Karpas-422 (cell line): ENCODE data around the gene ATP6V0A1. TPM values are rescaled to one million over a fixed set of nuclear protein-coding genes. Genes with fewer than 3 reads are reported as not detected.
"Not testable (repeated sequence)": the region's sequence is repeated elsewhere in the genome, so short reads cannot be mapped to it uniquely, and the experiment has no call there.

Experiments
- DNase-seq: peaks from one replicate; pipeline ENCODE4 v3.0.0-alpha.2; 2015
- H2AFZ ChIP-seq: fragments of 200-600 bp; sonication (generic); 2 replicates; pipeline ENCODE4 v1.6.1; 2014; ENCODE audit warnings: antibody characterized with exemption, low read length, mixed read lengths
- H3K27ac ChIP-seq: fragments of 200-600 bp; sonication (generic); 2 replicates; pipeline ENCODE4 v1.5.1; 2014; ENCODE audit warnings: mild to moderate bottlenecking, low read length, moderate library complexity
- H3K27me3 ChIP-seq: fragments of 200-600 bp; sonication (generic); 2 replicates; pipeline ENCODE4 v1.6.1; 2014; ENCODE audit warnings: low read length, mixed read lengths
- H3K36me3 ChIP-seq: fragments of 200-600 bp; sonication (generic); 2 replicates; pipeline ENCODE4 v1.6.1; 2014; ENCODE audit warnings: low read length, mixed read lengths; ENCODE audit not compliant: insufficient read depth
- H3K4me1 ChIP-seq: fragments of 200-600 bp; sonication (generic); 2 replicates; pipeline ENCODE4 v1.6.1; 2014; ENCODE audit warnings: mild to moderate bottlenecking, low read length, mixed read lengths
- H3K4me2 ChIP-seq: fragments of 200-600 bp; sonication (generic); 2 replicates; pipeline ENCODE4 v1.6.1; 2014; ENCODE audit warnings: low read length, low read depth, mild to moderate bottlenecking; ENCODE audit not compliant: poor library complexity, severe bottlenecking
- H3K4me3 ChIP-seq: fragments of 200-600 bp; sonication (generic); 2 replicates; pipeline ENCODE4 v1.5.1; 2014; ENCODE audit warnings: mild to moderate bottlenecking, antibody characterized with exemption, low read length, mixed read lengths
- H3K79me2 ChIP-seq: fragments of 200-600 bp; sonication (generic); 2 replicates; pipeline ENCODE4 v1.6.1; 2014; ENCODE audit warnings: mild to moderate bottlenecking, low read length, mixed read lengths
- H3K9ac ChIP-seq: fragments of 200-600 bp; sonication (generic); 2 replicates; pipeline ENCODE4 v1.6.0; 2014; ENCODE audit warnings: low read length
- H3K9me2 ChIP-seq: fragments of 200-600 bp; sonication (generic), shearing (Covaris generic); replicated peaks from 2 replicates; pipeline ENCODE4 v1.6.0; 2014; ENCODE audit warnings: mild to moderate bottlenecking, low read length, moderate library complexity; ENCODE audit not compliant: insufficient read depth
- H3K9me3 ChIP-seq: fragments of 300-700, 200-600 bp; sonication (generic); 2 replicates; pipeline ENCODE4 v1.6.1; 2014; ENCODE audit warnings: low read length, mixed read lengths
- H4K20me1 ChIP-seq: fragments of 200-600 bp; sonication (generic); 2 replicates; pipeline ENCODE4 v1.6.1; 2014; ENCODE audit warnings: mild to moderate bottlenecking, antibody characterized with exemption, low read length, low read depth; ENCODE audit not compliant: insufficient read depth
- total RNA-seq: library from RNA; depleted of rRNA; stranded (reverse); fragments of >200 nt; shearing (Covaris generic); gene quantifications from 2 replicates; pipeline ENCODE4 v1.2.3, GENCODE V29; 2014; ENCODE audit warnings: low replicate concordance

The ATP6V0A1 gene
- total RNA-seq, 1 experiment from 2014 or later: 59.9 TPM

DNA sequence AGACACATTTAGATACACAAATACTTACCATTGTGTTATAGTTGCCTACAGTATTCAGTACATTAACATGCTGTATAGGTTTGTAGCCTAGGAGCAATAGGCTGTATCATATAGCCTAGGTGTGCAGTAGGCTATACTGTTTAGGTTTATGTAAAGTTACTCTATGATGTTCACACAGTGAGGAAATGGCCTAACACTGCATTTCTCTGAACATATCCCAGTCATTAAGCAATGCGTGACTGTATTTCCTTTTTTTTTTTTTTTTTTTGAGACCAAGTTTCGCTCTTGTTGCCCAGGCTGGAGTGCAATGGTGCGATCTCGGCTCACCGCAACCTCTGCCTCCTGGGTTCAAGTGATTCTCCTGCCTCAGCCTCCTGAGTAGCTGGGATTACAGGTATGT, 40.7 kb upstream of the ATP6V0A1 start:
- H4K20me1 ChIP-seq, H3K9me2 ChIP-seq, H3K4me1 ChIP-seq, H3K9me3 ChIP-seq, H3K4me3 ChIP-seq, H3K36me3 ChIP-seq, H3K27me3 ChIP-seq, H3K4me2 ChIP-seq, H3K9ac ChIP-seq, H3K79me2 ChIP-seq, H2AFZ ChIP-seq, DNase-seq, H3K27ac ChIP-seq: not testable (repeated sequence)

- H3K9me2 ChIP-seq: no peaks in the 10 kb centered on the region
- H3K4me2 ChIP-seq: no peak overlapping the region
- H3K9me3 ChIP-seq: no peaks in the 10 kb centered on the region
- H4K20me1 ChIP-seq: no peaks in the 10 kb centered on the region
- H3K9ac ChIP-seq: no peak overlapping the region
- no peak overlapping the region for H2AFZ ChIP-seq
- H3K36me3 ChIP-seq: no peaks in the 10 kb centered on the region
- H3K27me3 ChIP-seq: no peaks in the 10 kb centered on the region
- no peak overlapping the region for H3K4me3 ChIP-seq
- DNase-seq: no peak
- H3K79me2 ChIP-seq: no peaks in the 10 kb centered on the region
- H3K27ac ChIP-seq: no peak overlapping the region
- H3K4me1 ChIP-seq: no peaks in the 10 kb centered on the region
Observed at GRCh38 chr17:42421136-42421506, 37.6 kb upstream of the ATP6V0A1 start.

GRCh38 chr17:42421507-42422338, 37.0 kb upstream of the ATP6V0A1 start:
- H3K9me2 ChIP-seq: no peaks in the 10 kb centered on the region
- no peak overlapping the region for H2AFZ ChIP-seq
- no peak for DNase-seq
- H3K9ac ChIP-seq: no peak overlapping the region
- H3K4me1 ChIP-seq: no peaks in the 10 kb centered on the region
- no peaks in the 10 kb centered on the region for H3K27me3 ChIP-seq
- no peaks in the 10 kb centered on the region for H4K20me1 ChIP-seq
- H3K9me3 ChIP-seq: no peaks in the 10 kb centered on the region
- H3K4me2 ChIP-seq: no peak overlapping the region
- no peaks in the 10 kb centered on the region for H3K79me2 ChIP-seq
- no peaks in the 10 kb centered on the region for H3K36me3 ChIP-seq
- no peak overlapping the region for H3K4me3 ChIP-seq
- H3K27ac ChIP-seq: no peak overlapping the region

- no peaks in the 10 kb centered on the region for H3K27me3 ChIP-seq
Observed at GRCh38 chr17:42422412-42422957, 36.2 kb upstream of the ATP6V0A1 start.

GRCh38 chr17:42422958-42423712, 35.5 kb upstream of the ATP6V0A1 start, which contains the start of gene CAVIN1:
CAVIN1 (minus strand) TSS chr17:42423256; CDS start chr17:42423097, 159 bp downstream.
- no peak within 1 kb of the TSS for H3K4me2 ChIP-seq
- no peak for DNase-seq
- H3K27me3 ChIP-seq: no peaks in the 10 kb centered on the region
- no peaks in the 10 kb centered on the region for H3K9me2 ChIP-seq
- no peaks in the 10 kb centered on the region for H3K4me1 ChIP-seq
- no peak within 1 kb of the TSS for H3K4me3 ChIP-seq
- H3K36me3 ChIP-seq: no peaks in the 10 kb centered on the region
- no peak within 1 kb of the TSS for H3K27ac ChIP-seq
- H4K20me1 ChIP-seq: no peaks in the 10 kb centered on the region
- H3K79me2 ChIP-seq: no peaks in the 10 kb centered on the region
- no peak within 1 kb of the TSS for H3K9ac ChIP-seq
- H2AFZ ChIP-seq: no peak within 1 kb of the TSS
- no peaks in the 10 kb centered on the region for H3K9me3 ChIP-seq

More at GRCh38 chr17:42422412-42422957, 36.2 kb upstream of the ATP6V0A1 start:
- Histone ChIP-seq H3K9ac (no peak overlapping the region), H4K20me1 (no peaks in the 10 kb centered on the region), H2AFZ (no peak overlapping the region), H3K4me1 (no peaks in the 10 kb centered on the region), H3K9me2 (no peaks in the 10 kb centered on the region), H3K36me3 (no peaks in the 10 kb centered on the region), H3K9me3 (no peaks in the 10 kb centered on the region), H3K79me2 (no peaks in the 10 kb centered on the region), H3K4me3 (no peak overlapping the region), H3K27ac (no peak overlapping the region), H3K4me2 (no peak overlapping the region)
- DNase-seq: no peak

DNA sequence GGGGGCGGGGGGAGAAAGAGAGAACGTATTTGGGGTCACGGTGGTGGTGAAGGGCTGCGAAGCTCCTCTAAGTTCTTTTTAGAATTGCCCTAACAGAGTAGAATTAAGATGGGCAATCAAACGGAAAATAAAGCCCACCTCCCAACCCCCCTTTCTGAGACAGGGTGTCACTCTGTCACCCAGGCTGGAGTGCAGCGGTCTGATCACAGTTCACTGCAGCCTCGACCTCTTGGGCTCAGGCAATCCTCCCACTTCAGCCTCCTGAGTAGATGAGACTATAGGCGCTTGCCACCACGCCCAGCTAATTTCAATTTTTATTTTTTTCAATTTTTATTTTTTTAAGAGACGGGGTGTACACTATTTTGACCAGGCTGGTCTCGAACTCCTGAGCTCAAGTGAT, 34.9 kb upstream of the ATP6V0A1 start:
- Histone ChIP-seq H4K20me1 (no peaks in the 10 kb centered on the region), H2AFZ (no peak overlapping the region), H3K9me2 (no peaks in the 10 kb centered on the region), H3K4me1 (no peaks in the 10 kb centered on the region), H3K4me3 (no peak overlapping the region), H3K36me3 (no peaks in the 10 kb centered on the region), H3K9me3 (no peaks in the 10 kb centered on the region), H3K27me3 (no peaks in the 10 kb centered on the region), H3K27ac (no peak overlapping the region), H3K4me2 (no peak overlapping the region), H3K79me2 (no peaks in the 10 kb centered on the region), H3K9ac (no peak overlapping the region)
- DNase-seq: no peak

DNA sequence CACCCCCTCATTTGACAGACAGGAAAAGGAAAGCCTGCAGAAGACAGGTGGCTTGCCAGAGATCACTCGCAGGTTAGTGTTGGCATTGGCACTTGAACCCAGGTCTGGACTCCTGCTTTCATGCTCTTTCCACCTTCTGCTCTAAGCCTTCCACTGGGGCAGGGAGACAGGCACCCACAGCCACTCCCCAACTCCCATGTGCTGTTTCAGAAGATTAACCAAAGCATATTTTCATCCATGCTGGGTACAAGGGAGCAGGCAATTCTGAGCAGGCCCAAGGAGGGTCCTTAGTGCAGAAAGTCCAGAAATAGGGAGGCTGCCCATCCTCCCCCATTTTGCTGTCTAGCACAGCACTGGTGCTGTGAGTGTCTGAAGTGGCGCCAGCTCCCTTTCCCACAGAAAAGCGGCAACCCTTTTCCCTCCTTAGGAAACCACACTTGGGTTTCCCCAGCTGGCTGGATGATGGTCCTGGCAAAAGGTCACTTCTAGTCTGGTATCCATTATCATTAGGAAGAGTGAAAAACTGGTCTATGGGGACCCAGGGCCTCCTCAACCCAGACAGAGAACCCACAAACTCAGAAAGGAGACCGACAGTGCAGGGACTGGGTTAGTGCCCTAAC, 33.6 kb upstream of the ATP6V0A1 start:
- H3K4me2 ChIP-seq: no peak overlapping the region
- no peak overlapping the region for H3K4me3 ChIP-seq
- H3K4me1 ChIP-seq: peaks cover 4% of the 10 kb centered on the region; the same call in 1 of the 2 replicates
- no peak overlapping the region for H3K9ac ChIP-seq
- no peaks in the 10 kb centered on the region for H4K20me1 ChIP-seq
- no peak overlapping the region for H3K27ac ChIP-seq
- H3K9me3 ChIP-seq: no peaks in the 10 kb centered on the region
- no peak for DNase-seq
- no peaks in the 10 kb centered on the region for H3K36me3 ChIP-seq
- H3K9me2 ChIP-seq: no peaks in the 10 kb centered on the region
- H2AFZ ChIP-seq: no peak overlapping the region
- H3K27me3 ChIP-seq: no peaks in the 10 kb centered on the region
- no peaks in the 10 kb centered on the region for H3K79me2 ChIP-seq
